ENCODE results near the gene PRAMEF8. TPM values are rescaled to one million over a fixed set of nuclear protein-coding genes. Genes with fewer than 3 reads are reported as not detected.
"Not testable (repeated sequence)": the region's sequence is repeated elsewhere in the genome, so short reads cannot be mapped to it uniquely, and the experiment has no call there.

PRAMEF8 gene
- total and polyA plus RNA-seq, 9 of the 15 experiments (the other 6 are each of a cell fraction or from before 2014, with no cell fraction given), result not detected

GRCh38 chr1:13279617-13280016, 5.3 kb downstream of the PRAMEF8 start:
- 0% methylated on average over 3 of the region's 3 CpGs for WGBS (ENCODE audit: insufficient coverage, low coverage, missing lambda C conversion rate)

GRCh38 chr1:13277016-13277415, 7.9 kb downstream of the PRAMEF8 start:
- POLR2A ChIA-PET; H3K36me3 ChIP-seq (ENCODE audit: control insufficient read depth, insufficient read depth, low read length); DNase-seq (ENCODE audit: extremely low read depth in 1 of 4, low spot score in 3 of 4); H3K9me3 ChIP-seq (replicated peaks; ENCODE audit: control insufficient read depth, insufficient read depth, low read depth, low read length); H3K4me1 ChIP-seq (replicated peaks in 1 of 2; ENCODE audit: control insufficient read depth in 2 of 2, insufficient read depth in 2 of 2, low read length in 2 of 2); H3K4me3 ChIP-seq; H3K9me1 ChIP-seq (ENCODE audit: control insufficient read depth, insufficient read depth, low read length); H3K9ac ChIP-seq (ENCODE audit: insufficient read depth in 1 of 2, low read depth in 2 of 2, low read length in 2 of 2); H3K27ac ChIP-seq (ENCODE audit: extremely low read depth, low read depth, low read length); H3K79me2 ChIP-seq (ENCODE audit: control insufficient read depth, insufficient read depth, low read length); intact Hi-C loops (cut with micrococcal nuclease); CTCF ChIA-PET (ENCODE audit: low intra/inter-chr PET ratio); in situ Hi-C loops (cut with MboI); BruUV-seq (replicated peaks); H3K4me2 ChIP-seq (ENCODE audit: insufficient read depth, low read length); H2AFZ ChIP-seq (ENCODE audit: low read depth, low read length); H4K20me1 ChIP-seq (replicated peaks; ENCODE audit: control insufficient read depth, insufficient read depth, low read length); H3K27me3 ChIP-seq (ENCODE audit: control insufficient read depth in 2 of 2, insufficient read depth in 2 of 2, low read length in 2 of 2): not testable (repeated sequence)
- peak; percentile 66 for FAIRE-seq
- TF ChIP-seq CTCF (IDR thresholded peaks at IDR 0.05 in 2 of 3, conservative IDR thresholded peaks at IDR 0.05 in 1 of 3; ENCODE audit: insufficient read depth in 2 of 3, low read depth in 1 of 3, low read length in 3 of 3), result 0 out of 6 replicates have a peak, but pooled peaks of 1 of the 3 experiments have one; percentile 17
- peak; percentile 93 for ATAC-seq
- 2% methylated on average over 3 of the region's 6 CpGs for whole genome bisulfite sequencing (ENCODE audit: insufficient coverage, low coverage, missing lambda C conversion rate)

More at GRCh38 chr1:13279617-13280016, 5.3 kb downstream of the PRAMEF8 start:
- DNase-seq (ENCODE audit: extremely low read depth in 1 of 4, low spot score in 3 of 4); H4K20me1 ChIP-seq (replicated peaks; ENCODE audit: control insufficient read depth, insufficient read depth, low read length); H3K4me1 ChIP-seq (replicated peaks in 1 of 2; ENCODE audit: control insufficient read depth in 2 of 2, insufficient read depth in 2 of 2, low read length in 2 of 2); POLR2A ChIA-PET; H3K9me3 ChIP-seq (replicated peaks; ENCODE audit: control insufficient read depth, insufficient read depth, low read depth, low read length); intact Hi-C loops (cut with micrococcal nuclease); H3K4me3 ChIP-seq; CTCF ChIA-PET (ENCODE audit: low intra/inter-chr PET ratio); H3K27ac ChIP-seq (ENCODE audit: extremely low read depth, low read depth, low read length); H3K4me2 ChIP-seq (ENCODE audit: insufficient read depth, low read length); H3K27me3 ChIP-seq (ENCODE audit: control insufficient read depth in 2 of 2, insufficient read depth in 2 of 2, low read length in 2 of 2); FAIRE-seq; BruUV-seq (replicated peaks); H3K36me3 ChIP-seq (ENCODE audit: control insufficient read depth, insufficient read depth, low read length); H3K79me2 ChIP-seq (ENCODE audit: control insufficient read depth, insufficient read depth, low read length); H3K9me1 ChIP-seq (ENCODE audit: control insufficient read depth, insufficient read depth, low read length); in situ Hi-C loops (cut with MboI); H2AFZ ChIP-seq (ENCODE audit: low read depth, low read length); H3K9ac ChIP-seq (ENCODE audit: insufficient read depth in 1 of 2, low read depth in 2 of 2, low read length in 2 of 2); ATAC-seq: not testable (repeated sequence)

GRCh38 chr1:13265124-13265523, 19.8 kb downstream of the PRAMEF8 start:
- in situ Hi-C loops (cut with MboI); H3K27me3 ChIP-seq (ENCODE audit: control insufficient read depth in 2 of 2, insufficient read depth in 2 of 2, low read length in 2 of 2); H3K9me1 ChIP-seq (ENCODE audit: control insufficient read depth, insufficient read depth, low read length); H3K4me3 ChIP-seq; H3K9ac ChIP-seq (ENCODE audit: insufficient read depth in 1 of 2, low read depth in 2 of 2, low read length in 2 of 2); DNase-seq (ENCODE audit: extremely low read depth in 1 of 4, low spot score in 3 of 4); H3K79me2 ChIP-seq (ENCODE audit: control insufficient read depth, insufficient read depth, low read length); POLR2A ChIA-PET; FAIRE-seq; H3K9me3 ChIP-seq (replicated peaks; ENCODE audit: control insufficient read depth, insufficient read depth, low read depth, low read length); H3K4me1 ChIP-seq (replicated peaks in 1 of 2; ENCODE audit: control insufficient read depth in 2 of 2, insufficient read depth in 2 of 2, low read length in 2 of 2); H3K36me3 ChIP-seq (ENCODE audit: control insufficient read depth, insufficient read depth, low read length); H3K27ac ChIP-seq (ENCODE audit: extremely low read depth, low read depth, low read length); CTCF ChIA-PET (ENCODE audit: low intra/inter-chr PET ratio); BruUV-seq (replicated peaks); H2AFZ ChIP-seq (ENCODE audit: low read depth, low read length); H3K4me2 ChIP-seq (ENCODE audit: insufficient read depth, low read length); intact Hi-C loops (cut with micrococcal nuclease); H4K20me1 ChIP-seq (replicated peaks; ENCODE audit: control insufficient read depth, insufficient read depth, low read length): not testable (repeated sequence)
- WGBS (ENCODE audit: insufficient coverage, low coverage, missing lambda C conversion rate), result 8% methylated on average over 2 of the region's 3 CpGs
- peak; percentile 76 for ATAC-seq

Measured in K562 (cell line).